SU-DHL-6 (cell line): ENCODE data around the gene PACS1.

Experiments used
- H2AFZ ChIP-seq: fragments of 200-600 bp; sonication (generic); 2 replicates; pipeline ENCODE4 v1.6.1; 2014; ENCODE audit warnings: low read depth, mild to moderate bottlenecking, moderate library complexity, mixed read lengths, antibody characterized with exemption, low read length; ENCODE audit not compliant: severe bottlenecking
- H3F3A ChIP-seq: fragments of 200-600 bp; shearing (Covaris generic); 2 replicates; pipeline ENCODE4 v1.6.0; 2016; ENCODE audit warnings: antibody characterized with exemption, mild to moderate bottlenecking; ENCODE audit not compliant: insufficient read depth
- H3K27ac ChIP-seq: fragments of 200-600 bp; sonication (generic); 2 replicates; pipeline ENCODE4 v1.5.1; 2016; ENCODE audit warnings: low read depth, mild to moderate bottlenecking, low read length, moderate library complexity, mixed read lengths
- H3K27me3 ChIP-seq: fragments of 200-600 bp; sonication (generic), shearing (Covaris generic); 2 replicates; pipeline ENCODE4 v1.6.0; 2014; ENCODE audit warnings: mild to moderate bottlenecking, low read length
- H3K36me3 ChIP-seq: fragments of 200-600 bp; sonication (generic); 2 replicates; pipeline ENCODE4 v1.6.1; 2014; ENCODE audit warnings: mild to moderate bottlenecking, low read length, mixed read lengths
- H3K4me2 ChIP-seq: fragments of 300-600, 200-600 bp; shearing (Covaris generic), sonication (generic); 2 replicates; pipeline ENCODE4 v1.6.0; 2014; ENCODE audit warnings: low read length, low read depth, mild to moderate bottlenecking; ENCODE audit not compliant: poor library complexity, severe bottlenecking
- H3K4me3 ChIP-seq: fragments of 200-600 bp; sonication (generic); 2 replicates; pipeline ENCODE4 v1.5.1; 2014; ENCODE audit warnings: antibody characterized with exemption, low read length, mild to moderate bottlenecking, mixed read lengths; ENCODE audit not compliant: insufficient read depth, poor library complexity, severe bottlenecking
- H3K79me2 ChIP-seq: fragments of 200-600 bp; sonication (generic); 2 replicates; pipeline ENCODE4 v1.6.1; 2014; ENCODE audit warnings: mild to moderate bottlenecking, low read length, moderate library complexity; ENCODE audit not compliant: insufficient read depth
- H3K9ac ChIP-seq: fragments of 200-600 bp; sonication (generic); 2 replicates; pipeline ENCODE4 v1.7.0; 2014; ENCODE audit warnings: mild to moderate bottlenecking, low read length
- H3K9me2 ChIP-seq: fragments of 200-600 bp; sonication (generic); replicated peaks from 2 replicates; pipeline ENCODE4 v1.6.1; 2014; ENCODE audit warnings: low read length; ENCODE audit not compliant: insufficient read depth
- H3K9me3 ChIP-seq: fragments of 200-600 bp; sonication (generic); 2 replicates; pipeline ENCODE4 v1.6.1; 2014; ENCODE audit warnings: low read length, mixed read lengths; ENCODE audit not compliant: insufficient read depth
- H4K20me1 ChIP-seq: fragments of 200-600 bp; sonication (generic); 2 replicates; pipeline ENCODE4 v1.6.1; 2014; ENCODE audit warnings: low read depth, mild to moderate bottlenecking, antibody characterized with exemption, low read length, moderate library complexity, mixed read lengths
- CTCF ChIP-seq: fragments of 200-600 bp; sonication (generic); IDR thresholded peaks from one replicate; pipeline ENCODE4 v1.5.1; 2017; ENCODE audit warnings: antibody characterized with exemption, mild to moderate bottlenecking, low read length, moderate library complexity; ENCODE audit not compliant: insufficient read depth, poor library complexity, severe bottlenecking
- EZH2phosphoT487 ChIP-seq: fragments of 200-600 bp; sonication (generic), shearing (Covaris generic); conservative IDR thresholded peaks from 2 replicates; pipeline ENCODE4 v1.6.1; 2018; ENCODE audit warnings: mild to moderate bottlenecking, antibody characterized with exemption, low read length, moderate library complexity, mixed read lengths

PACS1 gene

GRCh38 chr11:66045177-66045639 lies 24.9 kb upstream of the PACS1 start:
- Histone ChIP-seq H3K9me2 (no peaks in the 10 kb centered on the region), H2AFZ (peak overlapping the region; percentile 40), H3K79me2 (no peaks in the 10 kb centered on the region), H3K36me3 (no peaks in the 10 kb centered on the region), H3K9me3 (no peaks in the 10 kb centered on the region), H3K4me2 (peak overlapping the region; percentile 51), H3K9ac (peak overlapping the region; percentile 15; the same call in 1 of the 2 replicates), H3K27ac (no peak overlapping the region), H3K27me3 (no peaks in the 10 kb centered on the region), H3F3A (no peaks in the 10 kb centered on the region), H3K4me3 (no peak overlapping the region), H4K20me1 (no peaks in the 10 kb centered on the region)
- TF ChIP-seq EZH2phosphoT487 = no peak
- TF ChIP-seq CTCF = peak; percentile 86

GRCh38 chr11:66046901-66047300 lies 23.2 kb upstream of the PACS1 start:
- no peaks in the 10 kb centered on the region for H3K36me3 ChIP-seq
- no peak overlapping the region for H3K4me3 ChIP-seq
- H3K9me2 ChIP-seq = no peaks in the 10 kb centered on the region
- TF ChIP-seq EZH2phosphoT487 = no peak
- no peak for TF ChIP-seq CTCF
- H3K9me3 ChIP-seq = no peaks in the 10 kb centered on the region
- no peaks in the 10 kb centered on the region for H3K79me2 ChIP-seq
- no peak overlapping the region for H3K27ac ChIP-seq
- H3K9ac ChIP-seq = no peak overlapping the region
- H3K27me3 ChIP-seq = no peaks in the 10 kb centered on the region
- no peak overlapping the region for H3K4me2 ChIP-seq
- H4K20me1 ChIP-seq = no peaks in the 10 kb centered on the region
- H3F3A ChIP-seq = no peaks in the 10 kb centered on the region
- no peak overlapping the region for H2AFZ ChIP-seq

GRCh38 chr11:66047541-66048365 lies 22.3 kb upstream of the PACS1 start:
- Histone ChIP-seq H3K36me3 (no peaks in the 10 kb centered on the region), H3K79me2 (peaks cover 6% of the 10 kb centered on the region), H3K4me3 (no peak overlapping the region), H3K27ac (no peak overlapping the region), H3K9ac (no peak overlapping the region), H4K20me1 (no peaks in the 10 kb centered on the region), H3K9me2 (no peaks in the 10 kb centered on the region), H3F3A (no peaks in the 10 kb centered on the region), H3K4me2 (no peak overlapping the region), H3K9me3 (no peaks in the 10 kb centered on the region), H3K27me3 (no peaks in the 10 kb centered on the region), H2AFZ (no peak overlapping the region)
- TF ChIP-seq EZH2phosphoT487 (no peak), CTCF (no peak)
